OCI-LY7 (cell line): Measurements from ENCODE around the gene EEPD1.

ENCODE experiments used
- CTCF ChIP-seq: fragments of 200-600 bp; sonication (generic); conservative IDR thresholded peaks from 2 replicates; pipeline ENCODE4 v1.5.1; 2014; ENCODE audit warnings: mild to moderate bottlenecking, antibody characterized with exemption, low read length, moderate library complexity, mixed read lengths
- EZH2phosphoT487 ChIP-seq: fragments of 200-600 bp; sonication (generic); IDR thresholded peaks from 2 replicates; pipeline ENCODE4 v1.6.1; 2018; ENCODE audit warnings: low read depth, borderline replicate concordance, mild to moderate bottlenecking, mixed run types, antibody characterized with exemption, low read length, moderate library complexity, mixed read lengths

- TF ChIP-seq CTCF (no peak), EZH2phosphoT487 (no peak)
Observed at GRCh38 chr7:36275735-36276284, 122.8 kb downstream of the EEPD1 start.
